Astrocyte of the spinal cord (primary cell): ENCODE measurements around the gene DTD2.

ENCODE experiments used
- DNase-seq: peaks from one replicate; pipeline ENCODE4 v3.0.0; 2011; ENCODE audit warnings: low read depth, low spot score
- H3K4me3 ChIP-seq: 2 replicates; pipeline ENCODE4 v1.5.1; 2011; ENCODE audit warnings: low read depth, mild to moderate bottlenecking, low read length, moderate library complexity
- in situ Hi-C: cut with HindIII; loops from 2 replicates; pipeline ENCODE4 v1.10.0; 2017; ENCODE audit warnings: low sequenced_read_pairs
- TF ChIP-seq, protein P1 (sequence below): IDR thresholded peaks from 2 replicates; pipeline ENCODE4 v1.5.1; 2012; ENCODE audit warnings: low read depth, mild to moderate bottlenecking, low read length, inconsistent platforms

Gene DTD2

DNA sequence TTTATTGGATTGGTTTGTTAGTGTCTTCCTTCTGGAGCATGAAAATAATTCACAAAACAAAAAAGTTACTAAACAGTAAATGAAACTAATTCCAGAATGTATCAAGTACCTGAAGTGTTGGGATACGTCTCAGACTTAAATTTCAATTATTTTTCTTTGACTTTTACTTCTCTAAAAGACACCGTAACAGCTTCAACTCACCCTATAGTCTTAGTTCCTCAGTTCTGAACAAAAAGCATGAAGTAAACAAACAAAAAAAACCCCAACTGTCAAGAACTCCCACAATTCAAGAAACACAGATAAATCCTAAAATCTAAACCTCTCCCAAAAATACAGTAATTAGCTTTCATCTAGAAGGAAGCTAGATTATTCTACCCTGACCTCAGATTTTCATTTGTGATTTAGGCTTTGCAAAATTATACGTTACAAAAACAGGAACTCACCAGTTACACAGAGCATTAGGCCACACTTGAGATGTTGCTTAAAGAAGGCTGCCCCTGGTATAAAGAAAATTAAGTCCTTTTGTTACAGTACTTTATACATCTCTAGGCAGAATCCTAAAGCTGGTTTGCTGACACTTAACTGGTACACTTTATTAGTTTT lies 47.2 kb downstream of the DTD2 start:
- no peak overlapping the region for H3K4me3 ChIP-seq
- in situ Hi-C loops = no loop called here
- no peak for DNase-seq
- TF ChIP-seq, protein P1, sequence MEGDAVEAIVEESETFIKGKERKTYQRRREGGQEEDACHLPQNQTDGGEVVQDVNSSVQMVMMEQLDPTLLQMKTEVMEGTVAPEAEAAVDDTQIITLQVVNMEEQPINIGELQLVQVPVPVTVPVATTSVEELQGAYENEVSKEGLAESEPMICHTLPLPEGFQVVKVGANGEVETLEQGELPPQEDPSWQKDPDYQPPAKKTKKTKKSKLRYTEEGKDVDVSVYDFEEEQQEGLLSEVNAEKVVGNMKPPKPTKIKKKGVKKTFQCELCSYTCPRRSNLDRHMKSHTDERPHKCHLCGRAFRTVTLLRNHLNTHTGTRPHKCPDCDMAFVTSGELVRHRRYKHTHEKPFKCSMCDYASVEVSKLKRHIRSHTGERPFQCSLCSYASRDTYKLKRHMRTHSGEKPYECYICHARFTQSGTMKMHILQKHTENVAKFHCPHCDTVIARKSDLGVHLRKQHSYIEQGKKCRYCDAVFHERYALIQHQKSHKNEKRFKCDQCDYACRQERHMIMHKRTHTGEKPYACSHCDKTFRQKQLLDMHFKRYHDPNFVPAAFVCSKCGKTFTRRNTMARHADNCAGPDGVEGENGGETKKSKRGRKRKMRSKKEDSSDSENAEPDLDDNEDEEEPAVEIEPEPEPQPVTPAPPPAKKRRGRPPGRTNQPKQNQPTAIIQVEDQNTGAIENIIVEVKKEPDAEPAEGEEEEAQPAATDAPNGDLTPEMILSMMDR = no peak

DNA sequence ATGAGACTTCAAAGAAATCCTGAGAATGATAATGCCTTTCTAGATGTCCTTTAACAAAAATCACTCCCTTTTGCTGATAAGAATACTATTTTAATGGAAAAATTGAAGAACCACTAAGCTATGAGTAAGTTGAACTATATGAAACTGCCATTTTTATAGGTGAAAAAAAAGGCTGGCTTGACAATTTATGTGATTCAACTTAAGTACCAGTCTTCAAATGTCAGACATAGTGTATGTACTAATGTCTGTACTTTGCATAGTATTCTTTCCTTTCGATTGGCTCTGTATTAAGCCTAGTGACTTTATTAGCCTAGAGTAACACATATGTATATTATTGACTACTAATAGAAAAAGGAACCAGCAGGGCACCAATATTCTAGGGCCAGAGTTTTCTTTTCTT lies 48.9 kb downstream of the DTD2 start:
- no peak overlapping the region for H3K4me3 ChIP-seq
- DNase-seq = no peak
- TF ChIP-seq, protein P1 = no peak
- in situ Hi-C loops = no loop called here

DNA sequence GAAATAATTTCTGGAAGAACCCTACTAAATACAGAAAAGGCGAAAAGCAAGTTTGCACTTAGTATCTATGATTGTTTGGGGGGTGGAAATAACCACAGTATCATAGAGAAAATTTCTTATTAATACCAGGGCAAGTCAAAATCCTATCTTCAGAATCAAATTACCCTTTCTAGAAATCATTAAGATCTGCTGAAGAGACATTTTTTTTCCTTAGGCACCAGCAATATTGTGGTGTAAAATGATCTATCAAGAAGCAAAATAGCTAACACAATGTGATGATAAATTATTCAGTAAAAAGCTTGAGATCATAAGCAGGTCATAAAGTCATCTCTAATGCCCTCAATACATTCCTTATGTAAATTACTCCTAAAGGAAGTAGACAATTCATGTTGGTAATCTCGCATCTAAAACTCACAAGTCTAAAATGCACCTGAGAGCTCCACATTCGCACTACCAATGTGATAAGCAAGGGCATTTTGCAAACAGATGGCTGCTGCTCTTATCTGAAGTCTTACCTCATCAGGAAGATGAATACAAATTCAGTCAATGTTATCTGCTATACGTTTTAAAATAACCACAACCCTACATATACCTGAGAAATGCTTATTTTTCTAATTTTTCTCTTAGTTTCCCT lies 51.6 kb downstream of the DTD2 start:
- H3K4me3 ChIP-seq = no peak overlapping the region
- TF ChIP-seq, protein P1 = no peak
- DNase-seq = no peak
- in situ Hi-C loops = no loop called here

DNA sequence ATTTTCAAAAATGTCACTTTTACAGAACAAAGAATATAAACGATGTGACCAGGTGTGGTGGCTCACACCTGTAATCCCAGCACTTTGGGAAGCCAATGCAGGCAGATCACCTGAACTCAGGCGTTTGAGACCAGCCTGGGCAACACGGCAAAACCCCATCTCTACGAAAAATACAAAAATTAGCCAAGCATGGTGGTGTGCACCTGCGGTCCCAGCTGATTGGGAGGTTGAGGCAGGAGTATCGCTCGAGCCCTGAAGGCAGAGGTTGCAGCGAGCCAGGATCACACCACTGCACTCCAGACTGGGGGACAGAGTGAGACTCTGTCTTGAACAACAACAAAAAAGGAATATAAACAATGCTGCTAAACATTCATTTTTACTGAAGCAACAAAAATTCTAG lies 52.2 kb downstream of the DTD2 start:
- TF ChIP-seq, protein P1 = no peak
- no peak for DNase-seq
- no peak overlapping the region for H3K4me3 ChIP-seq
- in situ Hi-C loops = no loop called here

DNA sequence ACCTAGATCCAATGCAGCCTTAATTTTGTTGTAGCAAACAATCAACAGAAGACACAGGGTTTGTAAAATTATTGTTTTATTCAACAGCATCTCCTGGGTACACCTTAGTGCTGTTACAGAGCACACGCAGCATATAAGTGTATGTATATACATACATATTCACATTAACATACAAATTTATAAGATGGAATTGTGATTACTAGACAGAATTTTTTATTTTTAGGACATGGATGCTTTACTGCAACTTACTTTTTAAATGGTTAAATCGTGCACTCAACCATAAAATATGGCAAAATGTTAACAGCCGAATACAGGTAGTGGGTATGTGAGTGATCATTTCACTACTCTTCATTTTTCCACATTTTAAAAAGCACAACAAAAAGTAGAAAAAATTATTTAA lies 53.6 kb downstream of the DTD2 start:
- H3K4me3 ChIP-seq = no peak overlapping the region
- TF ChIP-seq, protein P1 = no peak
- in situ Hi-C loops = no loop called here
- DNase-seq = no peak

DNA sequence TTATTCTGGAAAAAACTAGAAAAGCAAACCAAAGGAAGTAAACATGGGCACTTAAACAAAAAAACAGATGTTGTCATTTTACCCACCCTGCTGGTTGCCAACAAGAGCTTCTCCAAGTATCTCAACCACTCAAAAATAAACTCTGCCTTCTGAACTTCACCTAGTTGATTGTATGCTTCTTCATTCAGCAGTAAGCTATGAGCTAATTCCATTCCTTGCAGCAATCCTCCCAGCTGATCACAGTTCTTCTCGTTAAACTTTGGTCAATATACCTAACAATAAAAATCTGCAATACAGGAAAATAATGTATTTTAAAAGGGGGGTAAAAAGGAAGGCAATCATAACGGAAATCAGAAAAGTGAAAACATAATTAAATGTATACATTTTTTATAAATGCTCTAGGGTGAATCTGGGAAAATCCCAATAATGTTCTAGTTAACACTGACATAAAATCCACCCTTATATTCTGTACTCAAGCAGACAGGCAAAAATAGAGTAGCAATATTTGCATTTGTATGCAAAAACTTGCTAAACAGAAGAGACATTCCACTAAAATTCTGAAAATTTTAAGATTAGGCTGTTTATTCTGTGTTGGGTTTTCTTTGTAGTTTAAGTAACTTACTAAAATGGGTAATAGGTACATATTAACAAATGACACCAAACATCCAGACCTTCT lies 54.4 kb downstream of the DTD2 start:
- TF ChIP-seq, protein P1 = no peak
- no peak for DNase-seq
- in situ Hi-C loops = no loop called here
- H3K4me3 ChIP-seq = no peak overlapping the region
